Activated CD8-positive, alpha-beta memory T cell treated with anti-CD3 and anti-CD28 coated beads, Interleukin-2, amount 50 U/mL, for 24 hours (primary cell): ENCODE results near the gene MB21D2.

ENCODE experiments used
- DNase-seq: peaks from one replicate; pipeline ENCODE4 v3.0.0-alpha.2; 2020; ENCODE audit errors: extremely low read depth

The MB21D2 gene

DNA sequence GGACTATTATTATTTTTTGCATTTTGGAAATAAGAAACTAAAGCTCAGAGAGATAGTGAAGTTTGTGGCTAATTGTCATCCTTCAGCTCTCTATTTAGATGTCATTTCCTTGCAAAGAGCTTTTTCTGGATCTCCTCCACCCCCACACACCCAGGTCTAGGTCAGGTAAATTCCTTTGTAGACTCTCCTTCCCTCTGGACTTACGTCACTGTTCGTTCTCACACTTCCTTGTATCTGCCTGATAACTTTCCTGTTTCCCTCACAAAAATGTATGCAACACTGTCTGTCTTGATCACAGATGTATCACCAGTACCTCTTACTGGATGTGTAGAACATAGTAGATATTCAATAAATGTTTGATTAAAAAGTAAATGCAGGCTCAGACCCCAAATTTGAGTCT is 6.1 kb upstream of the MB21D2 start:
- DNase-seq: no peak

DNA sequence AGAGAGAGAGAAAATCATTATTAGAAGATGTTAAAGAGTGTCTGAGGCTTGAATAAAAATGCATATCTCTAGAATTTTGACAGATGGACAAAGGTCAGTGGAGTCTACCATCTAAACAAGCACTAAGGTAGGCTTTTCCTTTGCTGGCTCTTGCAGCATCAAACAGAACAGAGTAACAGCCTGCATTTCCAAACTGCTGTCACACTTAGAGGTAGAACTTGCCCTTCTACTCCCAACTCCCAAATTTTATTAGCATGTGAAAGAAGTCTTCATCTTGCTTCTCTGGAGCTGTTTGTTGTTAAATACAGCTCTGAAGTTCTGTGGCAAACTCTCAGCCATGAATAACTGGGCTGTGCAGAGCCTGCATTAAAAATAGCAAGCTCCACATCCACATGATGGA is 4.1 kb upstream of the MB21D2 start:
- no peak for DNase-seq

DNA sequence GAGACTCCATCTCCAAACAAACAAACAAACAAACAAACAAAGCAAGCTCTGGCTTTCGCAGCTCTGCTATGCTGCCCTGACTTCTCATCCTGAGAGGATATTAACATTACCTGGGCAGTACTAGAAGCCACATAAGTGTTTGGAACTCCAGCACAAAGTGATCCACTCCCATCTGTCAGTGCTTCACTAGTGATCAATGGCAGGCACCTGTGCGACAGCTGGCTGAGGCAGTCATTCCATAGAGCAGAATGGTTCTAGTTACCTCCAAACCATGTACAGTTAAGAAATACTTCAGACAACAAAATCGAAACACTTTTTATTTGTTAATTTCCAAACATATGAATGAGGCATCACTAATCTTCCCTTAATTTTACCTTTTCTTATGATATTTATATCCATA is 2.8 kb upstream of the MB21D2 start:
- DNase-seq: no peak

DNA sequence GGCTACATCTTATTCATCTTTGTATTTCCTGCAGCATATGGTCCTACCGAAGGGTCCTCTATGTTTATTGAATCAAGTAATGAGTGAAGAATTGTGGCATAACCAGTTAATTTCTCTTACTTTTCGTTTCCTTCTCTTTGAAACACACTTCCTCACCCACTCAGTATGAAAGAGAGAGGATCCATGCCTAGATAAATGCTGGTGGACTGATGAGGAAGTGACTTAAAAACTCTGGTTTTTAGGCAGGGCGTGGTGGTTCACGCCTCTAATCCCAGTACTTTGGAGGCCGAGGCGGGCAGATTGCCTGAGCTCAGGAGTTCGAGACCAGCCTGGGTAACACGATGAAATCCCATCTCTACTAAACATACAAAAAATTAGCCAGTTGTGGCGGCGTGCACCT is 2.2 kb upstream of the MB21D2 start:
- no peak for DNase-seq

DNA sequence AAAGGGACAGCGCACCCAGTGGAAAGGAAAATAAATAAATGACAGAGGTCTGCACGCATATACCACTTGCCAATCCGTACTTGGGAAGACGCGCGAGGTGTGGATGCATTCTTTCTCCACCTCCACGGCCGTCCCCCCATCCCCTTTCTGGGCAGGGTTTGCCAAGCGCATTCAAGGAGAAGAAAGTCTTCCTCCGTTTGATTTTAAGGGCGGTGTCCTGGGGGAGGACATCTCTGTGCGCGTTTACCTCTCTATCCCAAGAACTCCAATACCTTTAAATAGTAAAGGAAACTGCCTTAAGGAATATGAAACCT is 576 bp upstream of the MB21D2 start:
- DNase-seq: no peak

DNA sequence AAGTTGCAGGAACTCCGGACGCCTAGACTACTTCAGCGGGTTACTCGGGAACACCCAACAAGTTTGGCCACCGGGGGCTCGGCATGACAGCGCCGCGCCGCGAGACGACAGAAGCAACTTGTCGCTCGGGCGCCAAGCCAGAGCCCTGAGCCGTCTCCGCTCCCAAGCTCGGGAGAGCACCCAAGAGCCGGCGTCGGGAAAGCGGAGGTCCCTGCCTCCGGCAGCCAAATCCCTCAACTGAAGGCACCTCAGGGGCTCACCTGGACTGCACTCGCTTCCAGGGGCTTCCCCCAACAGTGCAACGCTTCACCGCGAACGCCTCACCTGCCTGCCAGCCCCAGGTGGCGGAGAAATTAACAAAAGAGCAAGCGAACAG is 640 bp downstream of the MB21D2 start:
- DNase-seq: no peak

DNA sequence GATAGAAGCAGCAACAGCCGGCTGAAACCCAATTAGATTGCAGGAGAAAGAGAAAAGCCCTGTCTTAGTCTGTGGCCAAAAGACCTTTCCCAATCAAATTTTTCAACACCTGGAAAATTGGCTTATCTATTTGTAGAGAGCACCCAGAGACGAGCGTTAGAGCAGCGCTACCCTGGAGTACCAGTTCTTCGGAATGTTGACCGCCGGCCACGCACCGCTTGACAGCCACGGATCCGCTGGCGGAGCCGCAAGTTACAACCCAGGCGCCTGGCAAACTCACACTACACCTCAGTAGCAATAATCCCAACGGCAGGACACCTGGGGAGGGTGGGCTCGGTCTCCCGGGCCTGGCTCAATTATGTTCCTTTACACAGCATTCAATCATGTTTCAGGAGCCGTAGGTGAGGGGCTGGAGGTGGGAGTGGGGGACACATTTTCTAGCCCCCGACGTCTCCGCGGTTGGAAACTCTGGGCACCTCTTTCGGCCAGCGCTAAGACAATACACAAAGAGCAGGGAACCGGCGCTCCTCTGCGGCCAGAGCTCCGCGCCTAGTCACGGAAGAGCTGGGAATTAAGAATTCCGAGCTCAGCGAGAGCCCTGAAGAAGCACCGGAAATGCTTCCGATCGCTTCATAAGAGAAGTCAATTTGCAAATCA is 1.2 kb downstream of the MB21D2 start:
- no peak for DNase-seq

DNA sequence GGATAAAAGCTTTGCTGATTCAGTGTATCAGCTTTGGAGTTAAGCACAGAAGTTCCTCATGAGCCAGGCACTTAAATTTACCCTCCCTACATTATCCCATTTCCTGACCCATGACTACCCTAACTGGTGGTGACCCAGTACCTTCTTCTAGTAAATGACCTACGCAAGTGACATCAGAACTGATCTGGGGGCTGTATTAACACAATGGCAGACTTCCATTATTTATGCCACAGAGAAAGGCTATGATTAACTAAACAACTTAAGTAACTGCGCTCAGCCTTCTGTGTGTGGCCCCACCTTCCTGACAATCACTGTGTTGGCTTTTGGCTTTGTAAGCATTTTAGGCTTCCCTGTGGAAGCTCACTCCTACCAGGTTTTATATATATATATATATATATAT is 1.9 kb downstream of the MB21D2 start:
- DNase-seq: no peak

DNA sequence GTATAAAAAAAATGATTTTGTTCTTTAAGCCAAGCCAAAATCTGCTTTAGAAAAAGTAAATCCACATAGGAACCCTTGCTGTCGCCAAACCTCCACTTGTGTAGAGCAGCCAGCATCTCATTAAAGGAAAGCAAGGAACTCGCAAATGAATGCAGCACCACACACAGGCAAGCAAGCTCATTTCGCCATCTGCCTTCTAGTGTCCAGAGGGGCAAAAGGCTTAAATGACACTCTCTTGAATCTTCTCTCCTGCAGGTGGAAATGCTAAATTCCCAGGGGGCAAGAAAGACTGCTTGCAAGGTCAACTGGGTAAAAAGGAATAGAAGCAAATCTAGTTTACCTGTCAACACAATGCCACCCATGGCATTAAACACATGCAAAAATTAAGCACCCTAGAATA is 2.4 kb downstream of the MB21D2 start:
- DNase-seq: no peak

DNA sequence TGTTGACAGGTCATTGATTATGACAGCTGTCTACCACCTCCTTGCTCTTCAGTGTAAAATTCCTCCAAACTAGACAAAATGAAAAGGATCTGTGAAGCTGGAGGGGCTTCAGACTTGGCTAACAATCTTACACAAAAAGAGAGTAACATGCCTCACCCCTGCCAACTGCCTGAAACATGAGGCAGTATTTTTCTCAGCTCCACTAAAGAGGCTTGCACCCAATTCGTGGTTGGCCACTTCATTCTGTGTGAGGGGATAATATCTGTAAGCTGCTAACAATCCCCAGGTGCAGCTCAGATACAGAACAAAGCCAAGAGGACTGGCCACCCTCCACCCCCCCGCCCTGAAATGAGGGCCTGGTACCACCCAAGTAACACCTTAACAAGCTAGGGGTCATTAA is 2.8 kb downstream of the MB21D2 start:
- DNase-seq: no peak

DNA sequence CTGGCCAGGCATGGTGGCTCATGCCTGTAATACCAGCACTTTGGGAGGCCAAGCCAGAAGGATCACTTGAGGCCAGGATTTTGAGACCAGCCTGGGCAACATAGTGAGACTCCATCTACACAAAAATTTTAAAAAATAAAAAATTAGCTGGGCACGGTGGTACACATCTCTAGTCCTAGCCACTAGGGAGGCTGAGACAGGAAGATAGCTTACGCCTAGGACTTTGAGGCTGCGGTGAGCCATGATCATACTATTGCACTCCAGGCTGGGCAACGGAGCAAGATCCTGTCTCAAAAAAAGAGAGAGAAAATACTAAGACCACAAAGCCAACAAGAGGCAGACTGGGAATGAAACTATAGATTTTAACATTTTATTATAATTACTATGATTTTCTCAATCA is 4.1 kb downstream of the MB21D2 start:
- no peak for DNase-seq

DNA sequence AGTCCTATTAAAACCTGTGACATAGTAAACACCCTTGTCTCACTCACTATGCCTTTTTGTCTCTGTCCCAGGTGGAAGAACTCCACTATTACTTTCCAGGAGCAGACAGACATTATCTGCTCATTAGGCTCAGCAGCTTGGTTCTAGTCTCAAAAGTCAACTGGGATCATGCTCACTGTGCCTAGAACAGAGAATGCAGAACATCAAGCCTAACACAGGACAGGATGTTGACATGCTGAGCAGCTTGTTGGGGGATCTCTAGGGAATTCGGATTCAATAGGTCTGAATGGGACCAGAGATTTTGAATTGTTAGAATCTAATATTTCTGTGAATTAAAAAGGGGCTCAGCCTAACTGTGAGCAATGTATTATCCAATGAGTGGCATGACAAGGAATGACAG is 6.4 kb downstream of the MB21D2 start:
- no peak for DNase-seq

DNA sequence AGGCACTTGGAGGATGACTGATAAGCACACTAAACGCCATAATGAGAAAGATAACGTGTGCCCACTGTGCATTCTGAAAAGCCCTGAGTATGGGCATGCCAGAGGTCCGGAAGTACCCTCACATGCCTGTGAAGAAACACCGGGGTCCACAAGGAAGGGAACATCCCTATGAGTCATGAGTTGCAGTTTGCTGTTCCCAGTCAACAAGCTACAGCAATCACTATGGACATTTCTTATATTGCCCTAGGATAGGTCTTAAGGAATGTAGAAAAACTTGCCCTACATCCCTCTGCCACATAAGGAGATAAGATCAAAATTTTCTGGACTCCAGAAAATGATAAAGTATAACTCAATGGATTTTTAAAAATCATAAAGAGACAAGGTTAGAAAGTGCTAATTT is 9.9 kb downstream of the MB21D2 start:
- no peak for DNase-seq

DNA sequence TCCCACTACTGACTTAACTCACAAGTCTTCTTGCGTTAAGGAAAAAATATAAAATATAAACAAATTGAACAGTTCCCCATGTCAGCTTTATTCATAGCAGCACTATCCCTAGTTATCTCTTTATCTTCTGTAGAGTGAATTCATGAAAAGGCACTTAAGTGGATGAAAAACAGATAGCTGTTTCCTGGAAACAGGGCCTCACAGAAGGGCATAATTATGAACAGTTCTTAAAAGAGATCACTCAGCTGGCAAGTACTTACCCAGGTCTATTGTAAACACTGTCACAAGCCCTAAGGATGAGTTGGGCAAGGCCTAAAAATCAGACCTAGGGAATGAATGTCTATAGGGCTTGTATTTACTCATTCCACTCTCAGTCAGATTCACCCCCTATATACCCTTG is 10.7 kb downstream of the MB21D2 start:
- no peak for DNase-seq

DNA sequence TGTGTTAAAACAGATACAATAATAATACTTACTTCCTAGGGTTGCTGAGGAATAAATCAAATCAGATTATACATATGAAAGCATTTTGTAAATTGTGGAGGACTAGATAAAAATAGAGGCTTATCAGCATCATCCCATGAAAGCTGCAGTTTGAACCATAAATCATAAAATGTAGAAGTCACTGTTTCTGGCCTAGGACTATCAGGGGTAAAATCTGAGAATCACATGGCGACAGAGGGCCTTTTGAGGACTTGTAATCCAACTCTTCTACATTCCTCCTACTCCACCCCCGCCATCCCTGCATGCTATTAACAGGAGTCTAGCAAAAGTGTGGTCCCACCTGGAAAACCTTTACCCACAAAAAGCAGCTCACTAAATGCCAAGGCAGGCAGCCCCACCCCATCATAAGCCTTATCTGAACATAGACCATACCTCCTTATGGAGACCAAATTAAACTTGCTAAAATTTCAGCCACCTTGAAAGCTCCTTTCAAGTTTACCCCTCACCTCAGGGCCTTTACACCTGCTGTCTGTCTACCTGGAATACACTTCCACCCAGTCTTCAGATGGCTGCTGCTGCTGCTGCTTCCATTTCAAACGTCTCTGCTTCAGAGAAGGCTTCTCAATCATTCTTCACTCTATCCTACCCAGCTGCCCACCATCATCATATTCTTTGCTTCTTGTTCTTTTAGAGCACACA is 11.5 kb downstream of the MB21D2 start:
- no peak for DNase-seq

DNA sequence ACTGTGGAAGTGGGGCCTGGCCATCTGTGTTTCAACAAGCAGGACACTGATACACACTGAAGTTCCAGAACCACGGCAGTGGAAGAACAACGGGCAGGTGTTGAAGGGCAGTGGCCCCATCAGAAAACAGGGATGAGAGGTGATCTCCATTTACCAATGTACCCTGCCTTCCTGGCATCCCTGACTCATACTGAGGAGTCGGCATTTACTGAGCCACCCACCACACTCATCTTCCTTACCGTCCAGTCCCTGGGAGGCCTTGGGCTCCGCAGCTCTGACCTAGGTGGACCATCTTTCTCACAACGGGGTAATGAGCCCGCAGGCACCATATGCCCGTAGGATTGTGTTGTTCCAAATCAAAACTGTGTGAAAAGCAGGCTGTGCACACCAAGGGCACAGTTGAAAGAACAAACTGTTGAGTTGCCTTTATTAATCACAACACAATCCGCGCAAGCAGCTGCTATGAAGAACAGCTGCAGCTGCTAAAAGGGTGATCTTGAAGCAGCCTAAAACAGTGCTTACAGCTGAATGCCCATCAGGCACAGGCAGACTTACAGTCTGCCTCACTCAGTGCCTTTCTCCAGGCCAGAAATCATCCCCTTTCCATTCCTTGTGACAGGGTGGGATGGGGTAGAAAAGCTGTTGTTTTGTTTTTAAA is 12.9 kb downstream of the MB21D2 start:
- DNase-seq: no peak

DNA sequence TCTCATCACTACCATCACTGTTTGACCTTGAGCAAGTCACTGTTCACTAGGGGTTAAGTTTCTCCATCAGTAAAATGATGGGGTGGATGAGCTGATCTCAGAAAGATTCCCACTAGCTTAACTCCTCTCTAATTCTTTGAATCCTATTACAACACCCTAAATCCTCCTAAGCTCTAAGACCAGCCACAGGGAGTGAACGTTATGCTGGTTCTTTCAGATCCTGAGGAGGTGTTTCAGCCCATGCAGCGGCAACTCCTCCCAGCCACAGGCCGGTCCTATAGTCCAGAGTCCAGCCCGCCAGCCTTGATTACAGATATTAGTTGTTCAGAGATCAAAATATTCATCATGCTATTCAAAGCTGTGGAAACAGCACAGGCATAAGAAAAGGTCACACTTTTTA is 15.1 kb downstream of the MB21D2 start:
- DNase-seq: no peak

DNA sequence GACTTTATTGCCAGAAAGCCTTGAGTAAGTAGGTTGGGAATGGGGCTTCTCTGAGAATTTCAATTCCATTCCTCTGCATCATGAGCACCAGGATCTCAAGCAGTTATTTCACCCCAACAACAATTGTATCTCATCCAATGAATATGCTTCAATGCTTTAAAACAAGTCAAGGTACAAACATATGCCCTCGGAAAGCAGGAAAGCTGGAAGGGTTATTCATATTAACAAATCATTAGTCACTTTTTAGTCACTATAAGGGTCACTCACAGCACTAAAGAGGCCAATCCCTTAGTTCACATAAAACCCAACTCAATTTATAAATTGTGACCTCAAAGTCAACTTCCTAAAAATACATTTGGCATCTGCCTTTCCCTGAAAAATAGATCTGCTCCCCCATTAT is 16.2 kb downstream of the MB21D2 start:
- DNase-seq: no peak

DNA sequence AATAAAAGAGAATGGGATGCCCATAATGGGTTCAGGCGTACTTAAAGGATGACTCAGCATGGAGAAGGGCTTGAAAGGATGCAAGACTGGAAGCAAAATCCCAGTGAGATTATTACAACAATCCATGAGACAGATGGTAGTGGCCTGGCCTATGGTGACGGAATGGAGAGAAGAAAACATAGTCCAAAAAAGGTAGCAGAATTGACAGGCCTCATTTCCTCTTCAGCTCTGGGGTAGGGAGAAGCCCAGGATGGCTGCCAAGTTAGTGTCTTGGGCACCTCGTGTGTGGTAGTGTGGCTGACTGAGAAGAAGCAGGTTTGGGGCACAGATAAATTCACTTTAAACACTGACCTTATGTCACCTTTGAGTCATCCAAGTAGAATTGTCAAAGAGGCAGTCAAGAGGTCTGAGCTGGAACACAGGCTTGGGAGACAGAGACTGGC is 18.1 kb downstream of the MB21D2 start:
- DNase-seq: no peak

DNA sequence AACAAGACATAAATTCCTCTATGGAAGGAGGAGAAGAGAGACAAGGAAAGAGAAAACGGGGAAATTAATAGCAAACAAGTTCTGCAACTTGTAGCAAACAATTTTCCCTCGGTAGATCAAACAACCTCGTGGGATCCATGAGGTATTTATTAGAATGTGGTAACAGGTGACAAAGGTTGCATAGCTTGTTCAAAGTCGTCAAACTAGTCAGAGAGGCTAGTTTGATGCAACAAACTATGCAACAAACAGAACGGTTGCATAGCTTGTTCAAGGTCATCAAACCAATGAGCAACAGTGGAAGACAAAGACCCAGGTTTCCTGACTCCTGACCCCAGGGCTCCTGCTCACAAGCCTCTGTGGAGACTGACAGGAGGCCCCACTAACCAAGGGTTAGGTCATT is 20.7 kb downstream of the MB21D2 start:
- DNase-seq: no peak

DNA sequence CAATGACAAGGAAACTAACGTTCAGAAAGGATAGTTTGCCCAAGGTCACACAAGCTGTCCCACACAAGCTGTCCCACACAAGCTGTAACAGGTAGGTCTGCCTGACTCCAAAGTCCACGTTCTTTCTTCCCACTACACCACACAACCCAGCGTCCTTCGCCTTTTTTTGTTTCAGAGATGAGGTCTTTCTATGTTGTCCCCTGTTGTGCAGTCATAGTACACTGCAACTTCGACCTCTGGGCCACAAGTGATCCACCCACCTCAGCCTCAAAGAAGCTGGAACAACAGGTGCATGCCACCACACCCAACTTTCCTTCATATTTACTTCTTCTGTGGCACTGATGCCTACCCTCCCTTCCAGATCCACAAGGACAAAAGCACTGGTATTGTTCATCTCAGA is 21.4 kb downstream of the MB21D2 start:
- no peak for DNase-seq

DNA sequence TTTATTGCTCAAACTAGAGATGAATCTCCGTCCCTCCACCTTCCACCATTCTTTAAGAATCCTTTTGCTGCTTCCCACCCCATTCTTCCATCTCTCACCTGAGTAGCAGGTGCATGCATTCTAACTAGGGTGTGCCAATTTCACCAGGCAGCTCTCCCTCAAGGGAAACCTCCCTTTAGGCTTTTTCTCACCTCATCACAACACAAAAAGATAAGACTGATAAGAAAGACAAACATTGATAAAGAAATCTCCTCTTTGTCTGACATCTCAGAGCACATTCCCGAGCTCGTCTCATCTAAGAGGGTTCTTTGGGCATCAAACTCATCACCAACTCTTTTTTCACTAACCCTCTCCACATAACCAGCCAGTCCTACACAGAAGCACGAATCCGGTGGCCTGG is 23.0 kb downstream of the MB21D2 start:
- no peak for DNase-seq

DNA sequence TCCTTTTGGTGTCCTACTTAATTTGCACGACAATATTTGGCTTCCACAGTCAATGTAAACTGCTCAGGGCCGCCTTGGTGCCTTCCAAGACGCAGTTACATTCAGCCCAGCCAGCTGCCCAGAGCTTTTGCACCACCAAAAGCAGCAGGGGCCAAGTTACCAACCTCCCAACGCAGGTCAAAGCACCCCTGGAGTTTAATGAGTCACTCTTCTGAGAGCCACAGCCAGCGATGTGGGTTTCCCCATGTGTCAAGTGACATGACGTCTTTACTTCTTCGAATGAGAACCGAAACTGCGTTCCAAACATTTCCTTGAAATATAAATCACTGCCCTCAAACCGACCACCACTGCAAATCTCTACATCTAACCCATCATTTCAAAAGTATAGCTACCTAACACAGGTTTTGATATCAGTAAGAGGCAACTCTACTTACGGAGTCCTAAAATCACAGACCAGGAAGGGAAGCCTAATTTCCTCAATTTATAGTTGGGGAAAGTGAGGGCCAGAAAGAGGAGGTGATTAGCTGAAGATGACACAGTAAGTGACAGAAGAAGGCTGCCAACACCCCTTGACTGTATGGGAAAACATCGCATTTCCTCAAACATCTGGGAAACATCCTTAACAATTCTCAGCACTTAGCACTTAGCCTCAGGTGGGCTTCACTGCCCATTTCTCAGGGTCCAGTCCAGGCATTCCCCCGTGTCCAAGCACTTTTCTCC is 24.5 kb downstream of the MB21D2 start:
- DNase-seq: peak; percentile 29
